ENCODE measurements around the gene HPCAL1. TPM values are rescaled to one million over a fixed set of nuclear protein-coding genes. Genes with fewer than 3 reads are reported as not detected.

HPCAL1 gene
- total RNA-seq, 1 experiment from 2014 or later: 35.1 TPM

DNA sequence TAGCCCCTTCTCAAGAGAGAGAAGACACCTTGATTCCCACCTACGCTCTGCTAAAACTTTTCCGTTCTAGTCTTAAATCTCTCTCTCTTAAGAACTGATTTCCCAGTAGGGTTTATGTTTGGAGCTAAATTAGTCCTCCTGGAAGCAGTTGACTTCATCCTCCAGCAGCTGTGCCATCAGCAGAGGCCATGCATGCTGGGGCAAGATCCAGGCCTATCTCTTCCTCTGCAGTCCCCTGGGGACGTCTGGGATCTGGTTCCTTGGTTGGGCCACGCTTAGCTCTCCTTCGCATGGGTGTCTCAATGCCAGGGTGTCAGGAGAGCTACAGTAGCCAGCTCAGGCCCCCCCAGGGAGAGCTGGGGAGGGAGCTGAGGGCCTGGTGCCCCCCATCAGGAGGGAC, 49.7 kb downstream of the HPCAL1 start:
- H3K9me3 Mint-ChIP-seq (ENCODE audit: low read depth, unreplicated experiment): no peaks in the 10 kb centered on the region
- DNase-seq: no peak
- no peaks in the 10 kb centered on the region for H3K27me3 Mint-ChIP-seq (ENCODE audit: unreplicated experiment)
- CTCF ChIA-PET: interaction anchor here (0.8 kb wide), 1 partner anchor 10 kb away, joined by 4 read pairs; no protein-coding TSS in a partner anchor
- no peak overlapping the region for H3K27ac Mint-ChIP-seq (ENCODE audit: unreplicated experiment)
- intact Hi-C loops (cut with micrococcal nuclease; ENCODE audit: unreplicated experiment): no loop called here
- H3K36me3 Mint-ChIP-seq (ENCODE audit: insufficient read depth, unreplicated experiment): peaks cover 10% of the 10 kb centered on the region
- TF ChIP-seq, protein P1, sequence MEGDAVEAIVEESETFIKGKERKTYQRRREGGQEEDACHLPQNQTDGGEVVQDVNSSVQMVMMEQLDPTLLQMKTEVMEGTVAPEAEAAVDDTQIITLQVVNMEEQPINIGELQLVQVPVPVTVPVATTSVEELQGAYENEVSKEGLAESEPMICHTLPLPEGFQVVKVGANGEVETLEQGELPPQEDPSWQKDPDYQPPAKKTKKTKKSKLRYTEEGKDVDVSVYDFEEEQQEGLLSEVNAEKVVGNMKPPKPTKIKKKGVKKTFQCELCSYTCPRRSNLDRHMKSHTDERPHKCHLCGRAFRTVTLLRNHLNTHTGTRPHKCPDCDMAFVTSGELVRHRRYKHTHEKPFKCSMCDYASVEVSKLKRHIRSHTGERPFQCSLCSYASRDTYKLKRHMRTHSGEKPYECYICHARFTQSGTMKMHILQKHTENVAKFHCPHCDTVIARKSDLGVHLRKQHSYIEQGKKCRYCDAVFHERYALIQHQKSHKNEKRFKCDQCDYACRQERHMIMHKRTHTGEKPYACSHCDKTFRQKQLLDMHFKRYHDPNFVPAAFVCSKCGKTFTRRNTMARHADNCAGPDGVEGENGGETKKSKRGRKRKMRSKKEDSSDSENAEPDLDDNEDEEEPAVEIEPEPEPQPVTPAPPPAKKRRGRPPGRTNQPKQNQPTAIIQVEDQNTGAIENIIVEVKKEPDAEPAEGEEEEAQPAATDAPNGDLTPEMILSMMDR (IDR thresholded peaks at IDR 0.05; ENCODE audit: unreplicated experiment): no peak
- BruUV-seq (replicated peaks): no TSS peak
- H3K4me1 Mint-ChIP-seq (ENCODE audit: low read depth, unreplicated experiment): peaks cover 38% of the 10 kb centered on the region
- H3K4me3 Mint-ChIP-seq (ENCODE audit: low read depth, unreplicated experiment): no peak overlapping the region

DNA sequence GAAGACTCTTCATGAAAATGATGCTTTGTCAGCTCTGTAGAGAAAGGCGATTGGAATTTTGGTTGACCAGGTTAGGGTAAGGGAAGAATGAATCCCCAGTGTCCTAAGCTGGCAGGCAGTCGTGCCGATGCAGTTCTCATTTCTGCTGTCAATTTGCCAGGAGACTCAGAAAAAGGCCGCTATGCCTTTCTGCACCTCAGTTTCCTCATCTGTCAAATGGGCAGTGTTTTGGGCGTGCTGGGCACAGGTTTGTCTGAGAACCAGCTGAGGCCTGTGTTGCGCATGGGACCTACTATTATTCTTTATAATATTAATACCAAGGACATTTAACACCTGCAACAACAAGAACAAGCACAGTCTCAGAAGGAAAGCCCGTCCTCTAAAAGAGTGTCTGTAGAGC, 50.3 kb downstream of the HPCAL1 start:
- H3K9me3 Mint-ChIP-seq (ENCODE audit: low read depth, unreplicated experiment): no peaks in the 10 kb centered on the region
- no peaks in the 10 kb centered on the region for H3K27me3 Mint-ChIP-seq (ENCODE audit: unreplicated experiment)
- CTCF ChIA-PET: interaction anchor here (0.5 to 0.8 kb wide), 2 partner anchors 9 to 241 kb away, joined by 3 to 4 read pairs; no protein-coding TSS in a partner anchor
- DNase-seq: no peak
- intact Hi-C loops (cut with micrococcal nuclease; ENCODE audit: unreplicated experiment): no loop called here
- peaks cover 38% of the 10 kb centered on the region for H3K4me1 Mint-ChIP-seq (ENCODE audit: low read depth, unreplicated experiment)
- no peak overlapping the region for H3K27ac Mint-ChIP-seq (ENCODE audit: unreplicated experiment)
- no peak overlapping the region for H3K4me3 Mint-ChIP-seq (ENCODE audit: low read depth, unreplicated experiment)
- BruUV-seq (replicated peaks): no TSS peak
- TF ChIP-seq, protein P1 (IDR thresholded peaks at IDR 0.05; ENCODE audit: unreplicated experiment): no peak
- H3K36me3 Mint-ChIP-seq (ENCODE audit: insufficient read depth, unreplicated experiment): peaks cover 10% of the 10 kb centered on the region

DNA sequence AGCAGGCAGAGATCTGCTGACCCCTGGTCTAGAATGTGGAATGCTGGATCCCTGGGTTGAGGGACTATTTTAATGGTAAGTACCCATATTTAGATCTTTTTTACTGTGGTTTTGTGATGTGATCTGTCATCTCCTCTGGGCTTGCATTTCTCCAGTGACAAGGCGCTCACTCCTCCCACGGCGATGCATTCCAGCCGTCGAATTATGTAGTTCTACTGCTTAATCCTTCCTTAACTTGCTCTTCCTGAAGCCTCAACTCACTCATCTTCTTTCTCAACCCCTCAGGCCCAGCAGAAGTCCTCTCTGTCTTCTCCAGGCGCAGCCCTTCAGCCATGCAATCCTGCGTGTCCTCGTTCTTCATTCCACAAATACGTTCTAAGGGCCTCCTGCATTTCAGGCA, 51.2 kb downstream of the HPCAL1 start:
- Mint-ChIP-seq H3K27ac (ENCODE audit: unreplicated experiment) (no peak overlapping the region), H3K36me3 (ENCODE audit: insufficient read depth, unreplicated experiment) (peaks cover 10% of the 10 kb centered on the region), H3K4me1 (ENCODE audit: low read depth, unreplicated experiment) (peaks cover 38% of the 10 kb centered on the region), H3K4me3 (ENCODE audit: low read depth, unreplicated experiment) (no peak overlapping the region), H3K27me3 (ENCODE audit: unreplicated experiment) (no peaks in the 10 kb centered on the region), H3K9me3 (ENCODE audit: low read depth, unreplicated experiment) (no peaks in the 10 kb centered on the region)
- TF ChIP-seq, protein P1 (IDR thresholded peaks at IDR 0.05; ENCODE audit: unreplicated experiment): no peak
- no peak for DNase-seq
- intact Hi-C loops (cut with micrococcal nuclease; ENCODE audit: unreplicated experiment): no loop called here
- CTCF ChIA-PET: no interaction called here
- BruUV-seq (replicated peaks): no TSS peak

DNA sequence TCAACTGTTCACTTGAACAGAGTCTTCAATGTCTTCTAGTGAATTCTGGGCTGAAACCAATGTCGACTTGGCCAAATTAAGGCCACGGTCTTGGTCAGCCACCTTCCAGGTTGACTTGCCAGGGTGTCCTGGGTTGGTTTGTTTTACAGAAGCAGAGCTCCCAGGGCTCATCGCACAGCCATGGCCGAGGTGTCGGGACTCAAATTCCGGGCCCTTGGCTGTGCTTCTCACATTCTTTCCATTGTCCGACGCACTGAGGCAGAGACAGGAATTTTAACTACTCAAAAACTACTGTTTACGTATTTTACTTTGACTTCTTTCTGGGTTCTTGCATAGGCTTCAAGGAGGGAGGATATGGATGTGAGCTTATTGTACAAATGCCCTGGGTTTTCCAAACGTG, 51.7 kb downstream of the HPCAL1 start:
- H3K4me3 Mint-ChIP-seq (ENCODE audit: low read depth, unreplicated experiment): no peak overlapping the region
- H3K27me3 Mint-ChIP-seq (ENCODE audit: unreplicated experiment): no peaks in the 10 kb centered on the region
- TF ChIP-seq, protein P1 (IDR thresholded peaks at IDR 0.05; ENCODE audit: unreplicated experiment): no peak
- no peaks in the 10 kb centered on the region for H3K9me3 Mint-ChIP-seq (ENCODE audit: low read depth, unreplicated experiment)
- no peak for DNase-seq
- peaks cover 10% of the 10 kb centered on the region for H3K36me3 Mint-ChIP-seq (ENCODE audit: insufficient read depth, unreplicated experiment)
- CTCF ChIA-PET: no interaction called here
- H3K4me1 Mint-ChIP-seq (ENCODE audit: low read depth, unreplicated experiment): peaks cover 38% of the 10 kb centered on the region
- intact Hi-C loops (cut with micrococcal nuclease; ENCODE audit: unreplicated experiment): no loop called here
- BruUV-seq (replicated peaks): no TSS peak
- H3K27ac Mint-ChIP-seq (ENCODE audit: unreplicated experiment): no peak overlapping the region
